NCI-H2107 treated with DMSO at 0.1 percent for 48 hours (cell line): ENCODE measurements around the gene PRKAR1B.

Experiments
- DNase-seq: peaks from one replicate; lab custom pipeline; 2025; ENCODE audit not compliant: unreplicated experiment; lab: John Stamatoyannopoulos, UW

Gene PRKAR1B

DNA sequence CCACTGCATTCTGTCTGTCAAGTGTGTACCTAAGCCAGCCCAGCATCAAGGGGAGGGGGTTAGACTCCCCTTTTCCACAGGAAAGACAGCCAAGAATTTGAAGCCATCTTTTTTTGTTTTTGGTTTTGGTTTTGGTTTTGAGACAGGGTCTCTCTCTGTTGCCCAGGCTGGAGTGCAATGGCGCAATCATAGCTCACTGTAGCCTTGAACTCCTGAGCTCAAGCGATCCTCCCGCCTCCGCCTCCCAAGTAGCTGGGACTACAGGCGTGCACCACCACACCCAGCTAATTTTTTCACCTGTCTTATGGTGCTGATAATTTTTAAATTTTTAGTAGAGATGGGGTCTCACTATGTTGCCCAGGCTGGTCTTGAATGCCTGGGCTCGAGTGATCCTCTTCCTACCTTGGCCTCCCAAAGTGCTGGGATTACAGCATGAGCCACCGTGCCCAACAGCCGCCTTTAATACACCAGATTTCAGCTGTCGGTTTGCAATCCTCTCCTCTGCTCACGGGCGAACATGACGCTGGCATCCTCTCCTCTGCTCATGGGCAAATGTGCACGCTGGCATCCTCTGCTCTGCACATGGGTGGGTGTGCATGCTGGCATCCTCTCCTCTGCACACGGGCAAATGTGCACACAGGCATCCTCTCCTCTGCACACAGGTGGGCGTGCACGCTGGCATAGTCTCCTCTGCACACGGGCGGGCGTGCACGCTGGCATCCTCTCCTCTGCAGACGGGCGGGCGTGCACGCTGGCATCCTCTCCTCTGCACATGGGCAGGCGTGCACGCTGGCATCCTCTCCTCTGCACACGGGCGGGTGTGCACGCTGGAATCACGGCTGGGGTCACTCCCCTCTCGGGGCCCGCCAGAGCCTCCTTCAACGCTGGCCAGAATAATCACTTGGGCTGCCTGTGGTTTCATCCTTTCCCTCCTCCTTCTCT, 151.4 kb downstream of the PRKAR1B start:
- DNase-seq, result no peak

DNA sequence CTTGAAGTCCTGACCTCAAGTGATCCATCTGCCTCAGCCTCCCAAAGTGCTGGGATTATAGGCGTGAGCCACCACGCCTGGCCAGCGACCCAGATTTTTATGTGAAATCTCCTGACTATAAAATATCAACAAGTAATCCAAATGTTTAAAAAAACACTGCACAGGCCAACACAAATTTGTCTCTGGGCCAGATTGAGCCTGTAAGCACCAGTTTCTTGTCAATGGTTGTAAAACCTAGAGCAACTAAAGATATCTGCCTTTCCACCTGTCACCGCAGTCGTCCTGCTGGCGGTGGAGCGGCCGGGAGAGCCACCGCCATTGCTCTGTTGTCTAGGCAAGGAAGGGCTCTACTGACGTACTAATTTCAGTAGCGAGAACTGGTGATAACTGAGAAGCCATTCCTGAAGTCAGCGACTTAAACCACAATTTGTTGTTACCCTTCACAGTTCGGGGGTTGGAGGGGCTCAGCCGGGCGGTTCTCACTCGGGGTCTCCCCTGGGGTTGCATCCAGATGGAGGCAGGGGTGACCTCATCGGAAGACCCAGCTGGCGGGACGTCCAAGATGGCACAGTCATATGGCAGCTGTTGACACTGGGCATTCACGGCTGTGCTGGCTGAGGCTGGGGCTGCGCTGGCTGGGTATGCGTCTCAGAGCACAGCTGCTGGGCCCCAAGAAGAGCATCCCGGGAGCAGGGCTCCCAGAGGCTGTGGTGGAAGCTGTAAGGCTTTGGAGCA, 152.3 kb downstream of the PRKAR1B start:
- DNase-seq, result no peak

DNA sequence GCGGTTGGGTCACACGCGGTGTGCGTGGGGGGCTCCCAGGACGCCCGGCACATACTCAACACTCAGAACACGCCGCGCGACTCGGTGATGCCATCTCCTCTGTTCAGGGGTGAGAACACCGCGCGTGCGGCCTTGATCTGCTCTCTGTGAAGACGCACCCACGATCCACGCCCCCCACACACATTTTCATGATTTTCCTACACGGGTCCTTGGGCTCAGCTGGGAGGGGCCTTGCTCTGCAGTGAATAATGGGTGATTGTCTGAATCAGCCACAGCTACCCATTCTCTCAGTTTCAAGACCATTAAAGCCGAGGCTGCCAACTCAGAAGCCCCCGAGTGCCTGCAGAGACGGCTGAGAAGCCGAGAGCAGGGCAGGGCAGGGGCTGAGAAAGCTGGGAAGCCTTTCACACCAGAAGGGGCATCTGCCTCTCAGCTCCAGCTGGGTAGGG, 153.1 kb downstream of the PRKAR1B start:
- no peak for DNase-seq

DNA sequence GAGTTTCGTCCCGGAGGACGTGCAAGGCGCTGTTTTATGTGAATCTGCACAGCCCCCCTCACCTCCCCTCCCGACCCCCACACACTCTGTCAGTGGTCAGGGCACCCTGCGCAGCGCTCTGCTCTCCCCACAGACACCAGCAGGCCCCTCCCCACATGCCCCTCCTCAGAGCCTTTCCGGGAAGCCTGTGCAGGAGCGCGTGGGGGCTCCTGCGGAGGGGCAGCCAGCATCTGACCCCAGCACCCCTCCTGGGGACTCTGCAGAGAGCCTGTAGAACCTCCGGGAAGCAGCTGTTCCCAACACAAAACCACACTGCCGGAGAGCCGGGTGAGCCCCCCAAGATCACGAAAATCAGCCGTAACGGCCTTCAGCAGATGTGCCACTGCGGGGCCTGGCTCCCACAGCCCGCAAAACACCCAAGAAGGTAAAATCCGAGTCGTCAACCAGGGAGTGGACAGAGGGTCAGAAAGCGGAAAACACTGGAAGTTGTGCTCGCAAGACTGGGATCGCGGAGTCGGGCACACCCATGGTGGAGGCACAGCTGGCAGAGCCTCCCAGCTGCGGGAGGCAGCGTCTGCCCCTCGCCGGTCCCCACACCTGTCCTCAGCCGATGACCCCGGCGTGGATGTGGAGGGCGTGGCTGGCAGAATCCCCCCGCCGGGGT, 153.7 kb downstream of the PRKAR1B start:
- DNase-seq, result no peak

- no peak for DNase-seq
Observed at GRCh38 chr7:572416-573268, 154.4 kb downstream of the PRKAR1B start.

DNA sequence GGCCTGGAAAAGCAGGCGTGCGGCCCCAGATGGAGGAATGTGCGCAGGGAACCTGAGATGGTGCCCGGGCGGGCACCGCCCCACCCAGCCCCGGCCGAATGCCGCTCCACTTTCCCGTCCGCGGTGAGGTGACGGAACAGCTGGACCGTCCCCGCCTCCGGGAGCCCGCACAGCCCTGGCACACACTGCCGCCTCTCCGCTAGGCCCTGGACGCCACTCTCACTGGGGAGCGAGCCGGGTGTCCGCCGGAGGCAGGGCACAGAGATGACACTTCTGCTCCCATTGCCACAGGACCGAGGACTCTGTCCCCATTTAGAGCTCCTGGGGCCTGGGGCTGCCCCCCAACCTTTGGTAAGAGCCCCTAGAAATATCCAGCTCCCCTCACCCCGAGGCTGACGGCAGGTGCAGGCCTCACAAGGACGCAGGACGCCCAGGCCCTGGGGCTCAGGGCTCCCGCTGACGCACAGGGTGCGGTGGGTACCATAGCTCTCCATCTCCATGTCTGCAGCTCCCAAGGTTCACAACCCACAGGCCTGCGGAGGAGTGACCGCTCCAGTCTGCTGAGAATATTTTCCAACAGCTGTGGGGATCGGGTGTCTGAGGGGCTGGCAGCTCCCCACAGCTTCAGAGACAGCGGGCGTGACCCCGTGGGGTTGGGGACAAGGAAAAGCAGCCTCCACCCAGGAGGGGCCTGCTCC, 155.2 kb downstream of the PRKAR1B start:
- DNase-seq, result no peak

GRCh38 chr7:571096-571717, 155.9 kb downstream of the PRKAR1B start:
- DNase-seq, result no peak

- DNase-seq, result no peak
Observed at GRCh38 chr7:570801-571070, 156.3 kb downstream of the PRKAR1B start.

DNA sequence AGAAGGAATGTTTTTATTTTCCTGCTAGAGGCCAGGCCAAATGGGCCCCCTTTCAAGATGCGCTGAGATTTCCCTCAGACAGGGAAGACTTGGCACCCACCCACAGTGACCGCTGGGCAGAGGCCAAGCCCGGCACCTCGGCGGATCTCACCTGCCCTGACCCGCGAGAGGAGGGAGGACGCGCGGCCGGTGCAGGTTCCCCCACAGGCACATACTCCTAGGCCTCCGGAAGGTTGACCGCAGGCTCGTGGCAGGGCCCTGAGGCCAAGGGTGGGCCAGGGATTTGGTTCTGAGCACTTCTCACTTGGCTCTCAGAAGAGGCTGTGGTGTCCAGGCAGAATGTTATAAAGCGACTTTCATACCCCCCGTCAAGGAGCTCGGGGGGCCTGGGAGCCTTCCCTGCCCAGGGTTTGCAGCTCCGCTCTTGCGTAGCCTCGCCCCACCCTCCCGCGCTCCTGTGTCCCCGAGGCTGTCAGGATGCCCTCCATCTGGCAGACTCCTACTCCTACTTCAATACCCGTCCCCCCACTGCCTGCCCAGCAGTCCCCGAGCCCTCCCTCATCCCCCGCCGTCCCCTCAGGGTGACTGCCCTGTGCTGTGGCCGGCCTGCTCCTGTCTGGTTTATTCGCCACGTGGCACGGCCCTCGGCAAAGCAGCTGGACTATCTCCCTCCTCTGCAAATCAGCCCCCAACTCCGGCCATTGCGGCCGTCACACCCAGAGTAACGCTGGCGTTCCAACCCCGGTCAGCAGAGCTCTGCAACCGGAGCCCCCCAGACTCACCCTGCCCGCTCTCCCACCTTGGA, 156.9 kb downstream of the PRKAR1B start:
- DNase-seq, result no peak

- DNase-seq, result no peak
Observed at GRCh38 chr7:569071-569855, 157.8 kb downstream of the PRKAR1B start.

GRCh38 chr7:568031-568951, 158.8 kb downstream of the PRKAR1B start:
- no peak for DNase-seq

DNA sequence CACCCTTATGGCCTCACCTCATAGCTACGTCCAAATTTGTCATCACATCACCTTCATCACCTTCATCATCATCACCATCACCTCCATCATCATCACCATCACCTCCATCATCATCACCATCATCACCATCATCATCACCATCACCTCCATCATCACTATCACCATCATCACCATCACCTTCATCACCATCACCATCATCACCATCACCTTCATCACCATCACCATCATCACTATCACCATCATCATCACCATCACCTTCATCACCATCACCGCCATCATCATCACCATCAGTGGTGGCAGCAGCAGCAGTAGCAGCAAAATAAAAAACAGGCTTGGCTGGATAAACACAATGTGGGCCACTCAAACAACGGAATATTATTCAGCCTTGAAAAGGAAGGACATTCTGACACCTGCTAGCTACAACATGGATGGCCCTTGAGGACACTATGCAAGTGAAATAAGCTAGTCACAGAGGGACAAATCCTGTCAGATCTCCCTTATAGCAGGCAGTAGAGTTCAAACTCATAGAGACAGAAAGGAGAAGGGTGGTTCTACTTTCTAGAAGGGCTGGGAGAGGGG, 159.7 kb downstream of the PRKAR1B start:
- no peak for DNase-seq

GRCh38 chr7:566100-566499, 161.0 kb downstream of the PRKAR1B start:
- DNase-seq, result no peak

DNA sequence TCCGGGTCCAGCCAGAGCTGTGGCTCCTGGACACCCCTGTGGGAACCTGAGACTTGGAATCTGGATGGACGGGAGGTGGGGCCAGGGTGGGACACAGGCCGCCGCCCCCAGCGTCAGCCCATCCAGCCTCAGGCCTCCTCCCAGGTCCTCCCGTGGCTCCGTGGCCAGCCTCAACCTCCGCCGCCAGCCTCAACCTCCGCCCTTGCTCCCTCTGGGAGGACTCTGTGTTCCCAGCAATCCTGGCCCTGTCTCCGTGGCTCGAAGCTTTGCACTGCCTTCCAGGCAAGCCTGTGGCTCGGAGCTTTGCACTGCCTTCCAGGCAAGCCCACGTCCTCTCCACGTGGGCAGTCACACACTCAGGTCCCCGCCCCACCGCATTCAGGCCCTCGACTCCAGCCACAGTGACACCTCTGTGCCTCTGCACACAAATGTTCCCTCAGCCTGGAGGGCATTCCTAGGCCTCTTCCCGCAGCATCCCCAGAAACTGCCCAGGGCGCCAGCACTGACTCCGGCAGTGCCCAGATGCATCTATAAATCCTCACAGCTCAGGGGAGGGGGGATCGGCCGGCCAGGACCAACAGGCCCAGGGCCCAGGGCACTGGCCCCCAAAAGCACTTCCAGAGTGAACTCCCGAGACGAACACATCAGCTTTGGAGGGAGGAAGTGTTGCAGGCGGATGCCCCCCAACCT, 162.8 kb downstream of the PRKAR1B start:
- DNase-seq, result no peak

GRCh38 chr7:563629-564170, 163.4 kb downstream of the PRKAR1B start:
- no peak for DNase-seq
